Central memory CD8-positive, alpha-beta T cell (primary cell): Measurements from ENCODE around the gene TSEN54.

Experiments used
- ATAC-seq: fragments of 150-1000 bp; cut with Tn5 transposase; replicated peaks from 2 replicates; pipeline ENCODE4 v1.10.0; 2022; ENCODE audit warnings: mild to moderate bottlenecking, moderate FRiP score, moderate number of reproducible peaks; ENCODE audit not compliant: poor library complexity, severe bottlenecking; ENCODE audit errors: extremely low read depth
- DNase-seq, 2 donors: peaks; one replicate each; pipeline ENCODE4 v3.0.0; 2021; ENCODE audit warnings: low spot score in 2 of 2
- H3K27ac Mint-ChIP-seq: one replicate; pipeline ENCODE4 v1.8.0; 2022; ENCODE audit warnings: low read depth, mild to moderate bottlenecking, moderate library complexity, mixed read lengths
- H3K27me3 Mint-ChIP-seq: one replicate; pipeline ENCODE4 v1.8.0; 2022; ENCODE audit warnings: mixed read lengths
- H3K36me3 Mint-ChIP-seq: one replicate; pipeline ENCODE4 v1.8.0; 2022; ENCODE audit warnings: mild to moderate bottlenecking, moderate library complexity, mixed read lengths; ENCODE audit not compliant: insufficient read depth
- H3K4me1 Mint-ChIP-seq: one replicate; pipeline ENCODE4 v1.8.0; 2022; ENCODE audit warnings: mixed read lengths
- H3K4me3 Mint-ChIP-seq: one replicate; pipeline ENCODE4 v1.8.0; 2022; ENCODE audit warnings: mild to moderate bottlenecking, moderate library complexity, mixed read lengths
- H3K9me3 Mint-ChIP-seq: one replicate; pipeline ENCODE4 v1.8.0; 2022; ENCODE audit warnings: mixed read lengths

The TSEN54 gene

GRCh38 chr17:75480281-75480680 is 36.0 kb upstream of the TSEN54 start:
- Mint-ChIP-seq H3K4me1 (peaks cover 21% of the 10 kb centered on the region), H3K27ac (peak overlapping the region; percentile 89), H3K27me3 (no peaks in the 10 kb centered on the region), H3K9me3 (no peaks in the 10 kb centered on the region), H3K4me3 (no peak overlapping the region), H3K36me3 (peaks cover 5% of the 10 kb centered on the region)
- DNase-seq, result no peak
- no peak for ATAC-seq

DNA sequence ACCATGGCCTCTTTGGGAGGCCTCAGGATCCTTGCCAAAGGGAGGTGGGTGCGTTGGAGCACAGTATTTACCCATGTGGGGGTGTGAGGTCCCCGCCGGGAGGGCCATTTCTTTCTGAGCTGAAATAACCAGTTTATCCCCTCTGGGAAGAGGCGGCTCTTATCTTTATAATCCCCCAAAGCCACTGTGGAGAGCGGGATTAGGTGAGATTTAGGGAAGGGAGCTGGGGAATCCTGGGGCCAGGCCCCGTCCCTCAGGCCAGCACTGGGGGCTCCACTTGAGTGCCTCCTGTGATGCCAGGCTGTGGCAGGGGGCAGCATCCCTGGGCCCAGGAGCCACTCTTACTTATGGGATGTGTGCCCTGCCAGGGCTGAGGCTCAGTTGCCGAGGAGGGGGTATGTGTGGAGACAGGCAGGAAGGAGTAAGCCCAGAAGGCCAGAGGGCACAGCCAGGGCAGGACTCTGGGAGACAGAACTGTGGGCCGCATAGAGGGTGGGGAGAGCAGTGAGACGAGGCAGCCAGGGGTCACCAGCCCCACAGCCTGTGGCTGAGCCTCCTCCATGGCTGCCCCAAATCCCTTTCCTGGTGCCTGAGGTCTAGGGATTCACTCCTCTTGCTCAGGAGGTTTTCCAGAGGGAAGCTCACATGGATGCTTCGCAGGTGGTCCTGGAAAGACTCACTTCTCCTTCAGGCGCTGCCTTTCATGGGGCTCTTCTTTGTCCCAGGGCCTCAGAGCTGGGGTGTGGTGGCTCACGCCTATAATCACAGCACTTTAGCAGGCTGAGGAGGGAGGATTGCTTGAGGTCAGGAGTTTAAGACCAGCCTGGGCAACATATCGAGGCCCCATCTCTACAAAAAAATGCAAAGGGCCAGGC is 34.9 kb upstream of the TSEN54 start:
- Mint-ChIP-seq H3K36me3 (peaks cover 5% of the 10 kb centered on the region), H3K9me3 (no peaks in the 10 kb centered on the region), H3K27me3 (no peaks in the 10 kb centered on the region), H3K4me1 (peaks cover 24% of the 10 kb centered on the region), H3K27ac (peak overlapping the region; percentile 89), H3K4me3 (no peak overlapping the region)
- ATAC-seq (no peak), DNase-seq (no peak)

DNA sequence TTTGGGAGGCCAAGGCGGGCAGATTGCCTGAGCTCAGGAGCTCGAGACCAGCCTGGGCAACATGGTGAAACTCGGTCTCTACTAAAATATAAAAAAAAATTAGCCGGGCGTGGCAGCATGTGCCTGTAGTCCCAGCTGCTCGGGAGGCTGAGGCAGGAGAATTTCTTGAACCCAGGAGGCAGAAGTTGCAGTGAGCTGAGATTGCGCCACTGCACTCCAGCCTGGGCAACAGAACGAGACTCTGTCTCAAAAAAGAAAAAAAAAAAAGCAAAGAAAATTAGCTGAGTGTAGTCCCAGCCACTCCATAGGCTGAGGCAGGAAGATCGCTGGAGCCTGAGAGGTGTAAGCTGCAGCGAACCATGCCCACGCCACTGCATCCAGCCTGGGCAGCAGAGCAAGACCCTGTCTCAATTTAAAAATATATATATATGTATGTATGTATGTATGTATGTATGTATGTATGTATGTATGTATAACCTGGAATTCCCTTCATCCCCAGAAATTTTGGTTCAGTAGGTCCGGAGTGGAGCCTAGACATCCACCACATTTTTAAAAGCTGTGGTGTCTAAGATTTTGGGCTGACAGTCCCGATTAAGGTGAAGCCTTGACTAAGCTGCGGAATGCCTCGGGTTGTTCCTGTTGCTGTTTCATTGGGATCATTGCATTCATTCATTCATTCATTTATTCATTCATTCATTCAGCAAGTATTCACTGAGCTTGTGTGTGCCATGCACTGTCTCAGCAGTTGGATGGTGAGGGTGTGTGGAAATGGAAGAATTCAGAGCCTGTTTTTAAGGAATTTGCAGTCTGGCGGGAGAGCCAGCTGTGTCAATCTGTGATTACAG is 34.0 kb upstream of the TSEN54 start:
- Mint-ChIP-seq H3K4me3 (no peak overlapping the region), H3K9me3 (no peaks in the 10 kb centered on the region), H3K27me3 (no peaks in the 10 kb centered on the region), H3K36me3 (peaks cover 5% of the 10 kb centered on the region), H3K27ac (peak overlapping the region; percentile 54), H3K4me1 (peaks cover 27% of the 10 kb centered on the region)
- ATAC-seq, result no peak
- no peak for DNase-seq

DNA sequence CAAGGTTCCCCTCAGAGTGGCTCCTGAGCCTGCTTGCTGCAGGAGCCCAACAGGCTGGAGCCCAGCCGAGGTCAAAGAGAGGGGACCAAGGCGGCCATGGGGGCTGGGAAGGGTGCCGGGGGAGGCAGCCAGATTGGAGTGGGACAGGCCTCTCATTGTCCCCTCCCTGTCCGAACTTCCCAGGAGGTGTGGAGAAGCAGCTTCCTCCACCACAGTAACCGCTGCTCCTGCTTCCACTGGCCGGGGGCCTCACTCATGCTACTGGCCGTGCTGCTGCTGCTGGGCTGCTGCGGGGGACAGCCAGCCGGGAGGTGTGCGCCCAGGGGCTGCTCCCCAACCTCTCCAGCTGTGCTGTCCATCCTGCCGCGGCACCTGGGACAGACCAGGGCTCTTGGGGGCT is 30.6 kb upstream of the TSEN54 start:
- ATAC-seq, result no peak
- DNase-seq, result no peak
- H3K27me3 Mint-ChIP-seq, result no peaks in the 10 kb centered on the region
- no peak overlapping the region for H3K4me3 Mint-ChIP-seq
- H3K9me3 Mint-ChIP-seq, result no peaks in the 10 kb centered on the region
- H3K36me3 Mint-ChIP-seq, result peaks cover 1% of the 10 kb centered on the region
- H3K27ac Mint-ChIP-seq, result no peak overlapping the region
- peaks cover 37% of the 10 kb centered on the region for H3K4me1 Mint-ChIP-seq

GRCh38 chr17:75486151-75486550 is 30.2 kb upstream of the TSEN54 start:
- H3K27me3 Mint-ChIP-seq, result no peaks in the 10 kb centered on the region
- no peak for ATAC-seq

DNA sequence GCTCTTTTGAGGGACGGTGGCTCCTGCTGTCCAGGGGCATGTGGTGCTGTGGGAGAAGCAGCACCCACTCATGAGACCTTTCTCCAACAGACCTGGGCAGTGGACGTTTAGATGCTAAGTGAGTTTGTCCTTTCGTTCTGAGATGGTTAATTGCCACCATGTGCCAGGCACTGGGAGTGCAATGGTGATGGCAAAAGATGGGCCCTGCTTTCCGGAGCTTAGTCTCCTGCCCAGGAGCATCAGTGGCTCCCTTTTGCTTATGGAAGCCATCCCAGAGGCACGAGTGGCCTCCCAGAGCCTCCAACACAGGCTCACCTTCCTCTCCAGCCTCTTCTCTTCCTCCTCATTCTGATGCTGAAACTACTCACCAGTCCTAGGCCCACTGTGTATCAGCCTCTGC is 29.4 kb upstream of the TSEN54 start:
- no peak for ATAC-seq

More at GRCh38 chr17:75486151-75486550, 30.2 kb upstream of the TSEN54 start:
- no peak overlapping the region for H3K4me3 Mint-ChIP-seq
- peaks cover 1% of the 10 kb centered on the region for H3K36me3 Mint-ChIP-seq
- H3K4me1 Mint-ChIP-seq, result peaks cover 32% of the 10 kb centered on the region
- peak overlapping the region; percentile 96 for H3K27ac Mint-ChIP-seq
- DNase-seq, result no peak
- H3K9me3 Mint-ChIP-seq, result no peaks in the 10 kb centered on the region

GRCh38 chr17:75487351-75488070 is 28.8 kb upstream of the TSEN54 start:
- no peaks in the 10 kb centered on the region for H3K27me3 Mint-ChIP-seq
- DNase-seq, result peak in 1 of 2 donors; percentile 33
- peak overlapping the region; percentile 96 for H3K27ac Mint-ChIP-seq
- peak overlapping the region; percentile 73 for H3K4me3 Mint-ChIP-seq
- peaks cover 1% of the 10 kb centered on the region for H3K36me3 Mint-ChIP-seq
- peaks cover 32% of the 10 kb centered on the region for H3K4me1 Mint-ChIP-seq
- peak; percentile 93 for ATAC-seq
- H3K9me3 Mint-ChIP-seq, result no peaks in the 10 kb centered on the region

More for the DNA sequence above, 29.4 kb upstream of the TSEN54 start:
- H3K27me3 Mint-ChIP-seq, result no peaks in the 10 kb centered on the region
- no peaks in the 10 kb centered on the region for H3K9me3 Mint-ChIP-seq
- H3K4me1 Mint-ChIP-seq, result peaks cover 32% of the 10 kb centered on the region
- H3K36me3 Mint-ChIP-seq, result peaks cover 1% of the 10 kb centered on the region
- peak overlapping the region; percentile 73 for H3K4me3 Mint-ChIP-seq
- peak overlapping the region; percentile 96 for H3K27ac Mint-ChIP-seq
- no peak for DNase-seq

GRCh38 chr17:75488693-75489510 is 27.4 kb upstream of the TSEN54 start:
- Mint-ChIP-seq H3K27me3 (no peaks in the 10 kb centered on the region), H3K9me3 (no peaks in the 10 kb centered on the region), H3K36me3 (peaks cover 1% of the 10 kb centered on the region), H3K4me1 (peaks cover 26% of the 10 kb centered on the region), H3K4me3 (peak overlapping the region; percentile 73), H3K27ac (peak overlapping the region; percentile 96)
- DNase-seq (no peak), ATAC-seq (no peak)

DNA sequence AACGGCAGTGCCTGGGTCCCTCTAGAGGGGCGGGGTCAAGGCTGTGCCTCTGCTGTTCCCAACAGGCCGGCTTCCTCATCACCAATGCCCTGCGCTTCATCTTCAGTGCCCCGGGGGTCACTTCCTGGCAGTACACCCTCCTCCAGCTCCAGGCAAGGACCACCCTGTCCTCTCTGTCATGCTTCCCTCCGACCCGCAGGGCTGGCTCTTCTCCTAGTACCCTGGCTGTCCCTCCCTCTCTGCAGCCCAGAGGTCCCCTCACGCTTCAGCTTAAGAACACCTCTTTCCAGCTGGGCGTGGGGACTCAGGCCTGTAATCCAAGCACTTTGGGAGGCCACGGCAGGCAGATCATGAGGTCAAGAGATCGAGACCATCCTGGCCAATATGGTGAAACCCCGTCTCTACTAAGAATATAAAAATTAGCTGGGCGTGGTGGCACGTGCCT is 26.8 kb upstream of the TSEN54 start:
- Mint-ChIP-seq H3K27me3 (no peaks in the 10 kb centered on the region), H3K9me3 (no peaks in the 10 kb centered on the region), H3K27ac (peak overlapping the region; percentile 29), H3K4me1 (peaks cover 26% of the 10 kb centered on the region), H3K4me3 (no peak overlapping the region), H3K36me3 (peaks cover 3% of the 10 kb centered on the region)
- DNase-seq (no peak), ATAC-seq (no peak)

GRCh38 chr17:75490173-75490743 is 26.1 kb upstream of the TSEN54 start:
- no peak for ATAC-seq
- H3K27ac Mint-ChIP-seq, result no peak overlapping the region
- DNase-seq, result no peak

DNA sequence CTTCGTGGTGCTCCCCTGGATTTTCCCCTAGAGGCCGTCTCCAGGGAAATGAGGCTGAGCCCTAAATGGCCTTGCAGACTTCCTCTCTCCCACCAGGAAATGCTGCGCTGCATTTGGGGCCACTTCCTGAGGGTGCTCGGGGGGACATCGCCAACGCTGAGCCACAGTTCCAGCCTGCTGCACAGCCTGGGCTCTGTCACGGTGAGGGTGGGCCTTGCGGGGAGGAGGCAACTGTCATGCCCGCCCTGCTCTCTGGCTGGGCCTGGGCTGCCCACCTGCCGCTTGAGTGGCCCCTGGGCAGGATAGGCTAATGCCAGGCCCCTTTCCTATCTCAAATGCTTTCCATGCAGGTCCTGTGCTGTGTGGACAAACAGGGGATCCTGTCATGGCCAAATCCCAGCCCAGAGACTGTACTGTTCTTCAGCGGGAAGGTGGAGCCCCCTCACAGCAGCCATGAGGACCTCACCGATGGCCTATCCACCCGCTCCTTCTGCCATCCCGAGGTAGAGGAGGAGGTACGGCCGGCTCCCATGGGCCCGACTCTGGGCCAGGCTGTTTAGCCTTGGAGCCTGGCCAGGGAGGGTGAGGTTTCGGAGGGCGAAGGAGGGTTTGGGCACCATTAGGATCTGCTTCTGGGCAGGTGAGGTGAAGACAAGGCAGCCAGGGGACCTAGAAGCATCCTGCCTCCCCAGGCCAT is 25.2 kb upstream of the TSEN54 start:
- Mint-ChIP-seq H3K27ac (no peak overlapping the region), H3K27me3 (no peaks in the 10 kb centered on the region), H3K4me3 (no peak overlapping the region), H3K9me3 (no peaks in the 10 kb centered on the region), H3K4me1 (peaks cover 24% of the 10 kb centered on the region), H3K36me3 (peaks cover 4% of the 10 kb centered on the region)
- no peak for ATAC-seq
- no peak for DNase-seq

More at GRCh38 chr17:75490173-75490743, 26.1 kb upstream of the TSEN54 start:
- H3K27me3 Mint-ChIP-seq, result no peaks in the 10 kb centered on the region
- H3K36me3 Mint-ChIP-seq, result peaks cover 4% of the 10 kb centered on the region
- H3K9me3 Mint-ChIP-seq, result no peaks in the 10 kb centered on the region
- peaks cover 26% of the 10 kb centered on the region for H3K4me1 Mint-ChIP-seq
- no peak overlapping the region for H3K4me3 Mint-ChIP-seq
